ENCODE results near the gene RNH1.

RNH1 gene

GRCh38 chr11:497565-498296, 9.3 kb downstream of the RNH1 start:
- DNase-seq = no peak

- no peak for DNase-seq
Observed at GRCh38 chr11:496834-497564, 10.0 kb downstream of the RNH1 start.

GRCh38 chr11:495537-495931, 11.5 kb downstream of the RNH1 start:
- no peak for DNase-seq

- no peak for DNase-seq
Observed at GRCh38 chr11:494761-495536, 12.1 kb downstream of the RNH1 start.

GRCh38 chr11:492427-493226, 14.4 kb downstream of the RNH1 start:
- no peak for DNase-seq

GRCh38 chr11:491358-491757, 15.7 kb downstream of the RNH1 start:
- DNase-seq = no peak

GRCh38 chr11:490930-491260, 16.1 kb downstream of the RNH1 start:
- no peak for DNase-seq

- no peak for DNase-seq
Observed at GRCh38 chr11:490186-490929, 16.7 kb downstream of the RNH1 start.

- DNase-seq = no peak
Observed at GRCh38 chr11:489610-490185, 17.3 kb downstream of the RNH1 start.

- DNase-seq = no peak
Observed at GRCh38 chr11:488992-489391, 18.1 kb downstream of the RNH1 start.

GRCh38 chr11:488579-488978, 18.5 kb downstream of the RNH1 start:
- no peak for DNase-seq

GRCh38 chr11:488062-488461, 19.0 kb downstream of the RNH1 start:
- DNase-seq = no peak

- no peak for DNase-seq
Observed at GRCh38 chr11:487571-488021, 19.4 kb downstream of the RNH1 start.

GRCh38 chr11:486189-486588, 20.9 kb downstream of the RNH1 start:
- no peak for DNase-seq

- no peak for DNase-seq
Observed at GRCh38 chr11:484616-485015, 22.4 kb downstream of the RNH1 start.

- DNase-seq = no peak
Observed at GRCh38 chr11:479311-479710, 27.7 kb downstream of the RNH1 start.

- DNase-seq = no peak
Observed at GRCh38 chr11:477052-477715, 29.9 kb downstream of the RNH1 start.

- DNase-seq = no peak
Observed at GRCh38 chr11:476416-476815, 30.6 kb downstream of the RNH1 start.

GRCh38 chr11:475941-476340, 31.1 kb downstream of the RNH1 start:
- DNase-seq = no peak

GRCh38 chr11:474914-475506, 32.0 kb downstream of the RNH1 start:
- no peak for DNase-seq

Data from CD4-positive, alpha-beta T cell treated with Interleukin-17A for 1 hour (primary cell).